SU-DHL-6 (cell line): Measurements from ENCODE around the gene TSACC.

Experiments
- EZH2phosphoT487 ChIP-seq: fragments of 200-600 bp; sonication (generic), shearing (Covaris generic); conservative IDR thresholded peaks from 2 replicates; pipeline ENCODE4 v1.6.1; 2018; ENCODE audit warnings: mild to moderate bottlenecking, antibody characterized with exemption, low read length, moderate library complexity, mixed read lengths
- TF ChIP-seq, protein P1 (sequence below): fragments of 200-600 bp; sonication (generic); IDR thresholded peaks from one replicate; pipeline ENCODE4 v1.5.1; 2017; ENCODE audit warnings: antibody characterized with exemption, mild to moderate bottlenecking, low read length, moderate library complexity; ENCODE audit not compliant: insufficient read depth, poor library complexity, severe bottlenecking

GRCh38 chr1:156384007-156384406 is 45.7 kb downstream of the TSACC start:
- TF ChIP-seq EZH2phosphoT487: no peak
- TF ChIP-seq, protein P1, sequence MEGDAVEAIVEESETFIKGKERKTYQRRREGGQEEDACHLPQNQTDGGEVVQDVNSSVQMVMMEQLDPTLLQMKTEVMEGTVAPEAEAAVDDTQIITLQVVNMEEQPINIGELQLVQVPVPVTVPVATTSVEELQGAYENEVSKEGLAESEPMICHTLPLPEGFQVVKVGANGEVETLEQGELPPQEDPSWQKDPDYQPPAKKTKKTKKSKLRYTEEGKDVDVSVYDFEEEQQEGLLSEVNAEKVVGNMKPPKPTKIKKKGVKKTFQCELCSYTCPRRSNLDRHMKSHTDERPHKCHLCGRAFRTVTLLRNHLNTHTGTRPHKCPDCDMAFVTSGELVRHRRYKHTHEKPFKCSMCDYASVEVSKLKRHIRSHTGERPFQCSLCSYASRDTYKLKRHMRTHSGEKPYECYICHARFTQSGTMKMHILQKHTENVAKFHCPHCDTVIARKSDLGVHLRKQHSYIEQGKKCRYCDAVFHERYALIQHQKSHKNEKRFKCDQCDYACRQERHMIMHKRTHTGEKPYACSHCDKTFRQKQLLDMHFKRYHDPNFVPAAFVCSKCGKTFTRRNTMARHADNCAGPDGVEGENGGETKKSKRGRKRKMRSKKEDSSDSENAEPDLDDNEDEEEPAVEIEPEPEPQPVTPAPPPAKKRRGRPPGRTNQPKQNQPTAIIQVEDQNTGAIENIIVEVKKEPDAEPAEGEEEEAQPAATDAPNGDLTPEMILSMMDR: no peak
